GM21576 (cell line): ENCODE data around the gene SCN5A.

ENCODE experiments used
- ATAC-seq: cut with Tn5 transposase; IDR thresholded peaks from one replicate; pipeline ENCODE4 v1.9.1; 2021; ENCODE audit warnings: mild to moderate bottlenecking, moderate library complexity; ENCODE audit not compliant: unreplicated experiment

Gene SCN5A

GRCh38 chr3:38603731-38604131 lies 45.8 kb downstream of the SCN5A start:
- no peak for ATAC-seq

- ATAC-seq, result no peak
Observed at GRCh38 chr3:38602576-38603250, 46.8 kb downstream of the SCN5A start.

- no peak for ATAC-seq
Observed at GRCh38 chr3:38601956-38602550, 47.4 kb downstream of the SCN5A start.

- no peak for ATAC-seq
Observed at GRCh38 chr3:38600551-38600950, 48.9 kb downstream of the SCN5A start.

- no peak for ATAC-seq
Observed at GRCh38 chr3:38599886-38600285, 49.6 kb downstream of the SCN5A start.

GRCh38 chr3:38598791-38599190 lies 50.7 kb downstream of the SCN5A start:
- ATAC-seq, result no peak

- no peak for ATAC-seq
Observed at GRCh38 chr3:38597502-38598060, 51.9 kb downstream of the SCN5A start.

GRCh38 chr3:38595393-38595792 lies 54.1 kb downstream of the SCN5A start:
- ATAC-seq, result no peak

- no peak for ATAC-seq
Observed at GRCh38 chr3:38590521-38590920, 59.0 kb downstream of the SCN5A start.

- ATAC-seq, result no peak
Observed at GRCh38 chr3:38588995-38589937, 60.2 kb downstream of the SCN5A start.

GRCh38 chr3:38588371-38588971 lies 61.0 kb downstream of the SCN5A start:
- ATAC-seq, result no peak

GRCh38 chr3:38587548-38588131 lies 61.8 kb downstream of the SCN5A start:
- no peak for ATAC-seq

GRCh38 chr3:38586546-38587520 lies 62.7 kb downstream of the SCN5A start:
- ATAC-seq, result no peak

- ATAC-seq, result no peak
Observed at GRCh38 chr3:38585791-38586420, 63.6 kb downstream of the SCN5A start.

GRCh38 chr3:38583688-38584087 lies 65.8 kb downstream of the SCN5A start:
- ATAC-seq, result no peak

GRCh38 chr3:38582941-38583645 lies 66.4 kb downstream of the SCN5A start:
- ATAC-seq, result no peak

- no peak for ATAC-seq
Observed at GRCh38 chr3:38582316-38582715, 67.2 kb downstream of the SCN5A start.

- no peak for ATAC-seq
Observed at GRCh38 chr3:38581774-38582173, 67.7 kb downstream of the SCN5A start.
